NCI-H1048 (cell line): ENCODE data around the gene RAD23B.

Experiments used
- DNase-seq: peaks from one replicate; lab custom pipeline; 2025; lab: John Stamatoyannopoulos, UW

The RAD23B gene

DNA sequence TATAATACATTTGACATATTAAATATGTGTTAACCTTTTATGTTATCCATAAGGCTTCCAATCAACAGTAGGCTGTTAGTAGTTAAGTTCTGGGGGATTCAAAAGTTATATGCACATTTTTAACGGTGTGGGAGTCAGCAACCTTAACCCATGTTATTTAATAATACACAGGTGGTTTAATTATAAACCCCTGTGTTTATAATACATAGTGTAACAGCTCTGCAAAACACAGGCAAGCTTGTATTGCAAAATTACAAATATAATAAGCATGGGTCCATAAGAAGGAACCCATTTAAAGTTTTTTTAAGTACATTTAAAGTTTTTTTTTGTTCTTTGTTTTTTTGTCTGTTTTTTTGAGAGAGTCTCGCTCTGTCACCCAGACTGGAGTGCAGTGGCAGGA, 14.5 kb upstream of the RAD23B start:
- DNase-seq: no peak

DNA sequence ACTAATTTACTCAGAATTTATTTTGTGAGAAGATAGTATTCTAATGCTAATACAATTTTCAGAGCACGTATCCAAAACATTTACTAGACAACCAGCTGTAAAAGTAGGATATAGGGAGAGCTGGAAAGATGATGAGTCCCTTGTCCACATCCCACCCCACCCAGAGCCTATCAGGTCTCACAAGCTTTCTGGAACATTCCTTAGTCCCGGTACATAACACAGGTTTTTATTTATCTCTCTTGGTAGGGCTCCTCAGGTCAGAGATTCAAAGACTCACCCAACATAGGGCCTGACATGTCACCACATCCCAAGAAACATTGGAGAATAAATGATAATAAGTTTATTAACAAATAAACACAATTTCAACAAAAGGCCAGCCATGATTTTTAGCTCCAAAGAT, 13.8 kb upstream of the RAD23B start:
- DNase-seq: no peak

GRCh38 chr9:107269681-107270080, 13.4 kb upstream of the RAD23B start:
- DNase-seq: no peak

- no peak for DNase-seq
Measured at GRCh38 chr9:107270082-107270481, 13.0 kb upstream of the RAD23B start.

DNA sequence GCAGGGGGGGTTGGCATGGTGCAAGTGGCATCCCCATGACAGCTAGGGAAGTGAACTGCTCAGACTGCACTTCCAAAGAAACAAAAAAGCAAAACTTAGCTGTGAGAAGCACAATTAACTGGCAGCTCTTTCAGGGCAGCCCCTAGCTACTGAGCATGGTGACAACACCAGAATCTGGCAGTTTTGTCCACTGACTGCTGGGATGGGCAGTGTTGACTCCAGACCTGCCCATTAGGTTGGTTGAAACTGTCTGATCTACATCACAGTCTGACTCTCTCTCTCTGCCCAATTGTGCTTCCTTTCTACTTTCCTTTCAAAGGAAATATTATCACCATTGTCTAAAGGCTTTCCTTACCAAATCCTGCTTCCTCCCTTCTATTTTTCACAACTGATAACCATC, 12.5 kb upstream of the RAD23B start:
- DNase-seq: no peak

DNA sequence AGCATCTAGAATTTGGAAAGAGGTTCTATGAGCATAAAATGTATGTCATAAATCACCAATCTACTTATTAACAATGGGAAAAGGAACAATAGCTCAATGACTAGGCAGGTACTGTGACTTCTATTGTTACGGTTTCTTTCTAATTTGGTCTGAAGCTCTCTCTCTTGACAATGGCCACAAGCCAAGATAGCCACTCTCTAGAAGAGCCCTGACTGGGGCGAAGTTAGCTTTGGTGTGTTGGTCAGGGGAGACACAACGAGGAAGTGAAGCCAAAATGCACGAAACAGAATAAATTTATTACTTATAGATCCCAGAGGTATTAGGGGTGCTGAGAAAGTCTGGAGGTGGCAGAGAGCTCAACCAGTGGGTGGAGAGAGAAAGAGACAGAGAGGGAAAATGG, 9.4 kb upstream of the RAD23B start:
- DNase-seq: no peak

- DNase-seq: no peak
Measured at GRCh38 chr9:107274096-107274495, 9.0 kb upstream of the RAD23B start.

DNA sequence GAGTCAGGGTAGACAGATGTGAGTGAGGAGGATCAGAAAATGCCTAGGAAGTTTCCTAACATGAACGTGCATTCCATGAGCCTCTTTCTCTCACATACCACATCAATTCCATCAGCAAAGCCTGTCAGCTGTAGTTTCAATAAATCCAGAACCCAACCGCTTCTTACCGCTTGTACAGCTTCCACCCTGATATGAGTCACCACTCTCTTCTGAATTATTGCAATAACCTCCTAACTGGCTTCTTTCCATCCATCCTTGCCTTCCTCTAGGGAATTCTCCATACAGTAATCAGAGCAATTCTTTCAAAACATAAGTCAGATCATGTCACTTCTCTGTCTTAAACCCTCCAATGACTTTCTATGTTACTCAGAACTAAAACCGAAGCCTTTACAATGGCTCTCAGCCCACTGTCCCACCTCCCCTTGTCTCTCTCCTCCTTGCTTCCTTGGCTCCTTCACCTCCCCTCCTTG, 8.1 kb upstream of the RAD23B start:
- DNase-seq: no peak

DNA sequence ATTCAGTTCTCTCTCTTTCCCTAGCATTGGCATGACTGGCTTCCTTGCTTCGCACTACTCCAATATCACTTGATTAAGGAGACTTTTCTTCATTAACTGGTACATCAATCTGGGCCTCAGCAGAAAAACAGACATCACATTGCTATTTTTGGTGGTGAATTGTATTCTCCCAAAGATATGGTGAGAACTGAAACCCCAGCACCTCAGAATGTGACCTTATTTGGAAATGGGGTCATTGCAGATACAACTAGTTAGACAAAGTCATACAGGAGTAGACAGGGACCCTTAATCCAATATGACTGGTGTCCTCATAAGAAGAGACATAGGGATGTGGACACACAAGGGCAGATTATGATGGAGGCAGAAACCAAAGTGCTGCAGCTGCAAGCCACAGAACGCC, 7.5 kb upstream of the RAD23B start:
- DNase-seq: no peak

GRCh38 chr9:107276966-107277710, 5.9 kb upstream of the RAD23B start:
- no peak for DNase-seq

DNA sequence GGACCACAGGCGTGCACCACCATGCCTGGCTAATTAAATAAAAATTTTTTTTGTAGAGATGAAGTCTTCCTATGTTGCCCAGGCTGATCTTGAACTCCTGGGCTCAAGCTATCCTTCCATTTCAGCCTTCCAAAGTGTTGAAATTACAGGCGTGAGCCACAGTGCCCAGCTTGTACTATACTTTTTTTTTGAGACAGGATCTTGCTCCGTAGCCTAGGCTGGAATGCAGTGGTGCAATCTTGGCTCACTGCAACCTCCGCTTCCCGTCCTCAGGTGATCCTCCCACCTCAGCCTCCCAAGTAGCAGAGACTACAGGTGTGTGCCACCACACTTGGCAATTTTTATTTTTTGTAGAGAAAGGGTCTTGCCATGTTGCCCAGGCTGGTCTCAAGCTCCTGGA, 5.3 kb upstream of the RAD23B start:
- DNase-seq: no peak

- no peak for DNase-seq
Measured at GRCh38 chr9:107279086-107279485, 4.0 kb upstream of the RAD23B start.

GRCh38 chr9:107280543-107280942, 2.5 kb upstream of the RAD23B start:
- no peak for DNase-seq

DNA sequence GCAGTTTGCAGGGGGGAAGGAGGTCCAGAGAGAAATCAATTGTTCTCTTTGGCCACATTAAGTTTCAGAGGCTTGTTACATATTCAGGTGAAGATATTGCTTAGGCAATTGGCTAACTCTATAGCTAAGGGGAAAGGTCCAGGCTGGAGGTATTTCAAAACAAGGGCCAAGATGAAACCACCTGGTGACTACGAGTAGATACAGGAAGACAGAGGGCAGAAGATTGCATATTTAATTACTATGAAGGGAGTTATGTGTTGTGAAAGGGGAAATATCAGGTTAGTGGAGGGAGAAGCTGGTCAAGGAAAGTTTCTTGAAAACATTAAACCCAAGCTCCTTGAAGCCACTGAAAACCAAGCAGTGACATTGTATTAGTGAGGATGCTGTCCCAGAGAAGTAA, 1.9 kb upstream of the RAD23B start:
- DNase-seq: no peak

GRCh38 chr9:107281922-107282667, 984 bp upstream of the RAD23B start:
- DNase-seq: no peak

GRCh38 chr9:107283623-107284616, 841 bp downstream of the RAD23B start:
- DNase-seq: no peak

DNA sequence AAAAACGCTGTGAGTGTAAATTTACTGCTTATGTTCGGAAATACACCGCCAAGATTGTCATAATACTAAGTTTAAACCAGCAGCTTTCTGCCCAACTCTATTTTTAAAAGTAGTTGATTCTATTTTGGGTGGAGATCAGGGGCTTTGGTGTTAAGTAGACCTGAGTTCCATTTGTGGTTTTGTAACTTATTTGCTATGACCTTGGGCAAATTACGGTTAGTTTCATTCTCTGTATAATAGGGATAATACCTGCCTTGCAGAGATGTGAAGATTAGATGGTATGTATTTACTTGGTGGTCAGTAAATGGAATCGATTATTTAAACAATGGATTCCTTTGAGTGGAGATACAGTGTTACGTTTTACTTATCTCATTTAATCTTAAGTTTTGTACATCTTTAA, 1.6 kb downstream of the RAD23B start:
- no peak for DNase-seq

DNA sequence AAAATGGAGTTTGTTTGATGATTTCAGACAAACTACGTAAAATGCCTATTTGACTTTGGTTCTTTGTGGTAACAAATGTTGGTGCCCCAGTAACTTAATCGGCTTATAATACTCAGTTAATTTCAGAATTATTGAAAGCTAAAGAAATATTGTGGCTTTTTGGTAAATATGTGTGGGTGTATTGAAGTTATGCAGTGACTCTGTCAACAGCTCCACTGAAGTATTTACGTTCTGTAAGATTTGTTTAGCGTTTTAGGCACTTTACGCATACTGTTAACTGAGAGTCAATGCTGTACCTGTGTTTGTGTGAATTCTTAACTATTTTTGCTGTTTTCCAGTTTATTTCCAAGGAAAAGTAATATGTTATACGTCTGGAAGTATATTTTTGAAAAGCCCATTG, 2.2 kb downstream of the RAD23B start:
- DNase-seq: no peak

DNA sequence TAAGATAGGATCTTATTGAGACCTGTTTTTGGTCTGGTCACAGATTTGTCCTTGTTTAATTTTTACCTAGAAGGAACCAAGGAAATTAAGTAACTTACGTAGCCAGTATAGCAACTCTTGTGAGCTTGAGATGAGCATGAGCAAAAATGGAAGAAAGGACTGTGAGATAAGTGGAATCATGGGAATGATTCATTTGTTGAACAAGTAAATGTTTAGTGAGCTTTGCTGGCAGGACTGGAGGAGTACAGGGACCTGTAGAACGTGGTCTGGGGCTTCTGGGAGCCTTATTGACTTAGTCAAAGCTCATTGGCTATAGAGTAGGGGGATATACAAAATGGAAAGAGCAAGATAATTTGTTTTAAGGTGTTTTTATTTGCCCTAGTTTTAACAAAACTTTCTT, 3.0 kb downstream of the RAD23B start:
- no peak for DNase-seq

DNA sequence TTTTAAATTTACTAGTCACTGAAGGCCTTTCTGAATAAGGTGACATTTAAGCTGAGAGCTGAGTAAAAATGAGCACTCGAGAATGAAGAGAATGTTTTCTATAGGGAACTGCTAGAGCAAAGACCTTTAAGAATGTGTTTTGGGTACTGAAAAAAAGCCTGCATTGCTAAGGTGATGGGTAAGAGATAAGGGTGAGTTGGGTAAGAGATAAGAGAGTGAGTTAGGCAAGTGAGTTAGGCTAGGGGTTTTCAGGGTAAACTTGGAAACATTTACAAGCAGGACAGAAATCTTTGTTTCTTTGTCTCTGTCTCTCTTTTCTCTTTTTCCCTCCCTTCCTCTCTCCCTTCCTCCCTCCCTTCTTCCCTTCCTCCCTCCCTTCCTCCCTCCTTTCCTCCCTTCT, 5.6 kb downstream of the RAD23B start:
- DNase-seq: no peak

- DNase-seq: no peak
Measured at GRCh38 chr9:107290619-107291018, 7.5 kb downstream of the RAD23B start.

GRCh38 chr9:107292821-107293542, 9.9 kb downstream of the RAD23B start:
- no peak for DNase-seq
